ENCODE data around the gene APMAP. TPM values are rescaled to one million over a fixed set of nuclear protein-coding genes. Genes with fewer than 3 reads are reported as not detected.

Gene APMAP
- total and polyA plus RNA-seq, 2 of the 13 experiments (the other 11 are each of a cell fraction or from before 2014, with no cell fraction given) = 168 to 214 TPM

- TF ChIP-seq CREB3 (CRISPR knock-in tag; IDR thresholded peaks at IDR 0.05) (peak; percentile 61; the same call in 1 of the 2 replicates), USF2 (IDR thresholded peaks at IDR 0.05; ENCODE audit: low read depth, low read length) (no peak), USF2 (CRISPR knock-in tag; IDR thresholded peaks at IDR 0.05; ENCODE audit: borderline replicate concordance) (no peak; the same call in 1 of the 2 replicates), ZNF18 (CRISPR knock-in tag; IDR thresholded peaks at IDR 0.05; ENCODE audit: insufficient replicate concordance) (no peak), ATF1 (CRISPR knock-in tag; IDR thresholded peaks at IDR 0.05) (no peak), ZFP36 (IDR thresholded peaks at IDR 0.05; ENCODE audit: borderline replicate concordance, low read depth, low read length, partially characterized antibody) (no peak), ZNF543 (CRISPR knock-in tag; IDR thresholded peaks at IDR 0.05) (no peak), GFI1 (CRISPR knock-in tag; IDR thresholded peaks at IDR 0.05; ENCODE audit: borderline replicate concordance) (peak; percentile 62; the same call in 1 of the 2 replicates), ZBTB7B (CRISPR knock-in tag; IDR thresholded peaks at IDR 0.05) (peak; percentile 98), ZBTB25 (CRISPR knock-in tag; IDR thresholded peaks at IDR 0.05) (no peak), THAP11 (CRISPR knock-in tag; IDR thresholded peaks at IDR 0.05) (peak; percentile 39; the same call in 1 of the 2 replicates), ZNF746 (CRISPR knock-in tag; IDR thresholded peaks at IDR 0.05) (peak; percentile 36; the same call in 1 of the 2 replicates), ZNF276 (CRISPR knock-in tag; IDR thresholded peaks at IDR 0.05; ENCODE audit: low read depth) (no peak), CTCF (CRISPR knock-in tag; IDR thresholded peaks at IDR 0.05) (no peak), NFYC (CRISPR knock-in tag; IDR thresholded peaks at IDR 0.05) (no peak), POLR2G (IDR thresholded peaks at IDR 0.05; ENCODE audit: low read depth, low read length) (no peak; the same call in 1 of the 2 replicates), SPEN (CRISPR knock-in tag; IDR thresholded peaks at IDR 0.05; ENCODE audit: low read depth) (no peak), ZNF674 (CRISPR knock-in tag; IDR thresholded peaks at IDR 0.05; ENCODE audit: low read depth) (no peak), TSC22D2 (CRISPR knock-in tag; IDR thresholded peaks at IDR 0.05; ENCODE audit: borderline replicate concordance) (no peak)
Measured at GRCh38 chr20:25032478-25033264, 40.1 kb upstream of the APMAP start (continued).

All from HepG2 (cell line).